K562 (cell line): Measurements from ENCODE around the gene ATRNL1. TPM values are rescaled to one million over a fixed set of nuclear protein-coding genes. Genes with fewer than 3 reads are reported as not detected.

ENCODE experiments used
- AFF1 ChIP-seq, 2 experiments: fragments of 450-650 bp; IDR thresholded peaks; 2 replicates each; pipeline ENCODE4 v1.6.1; 2018; ENCODE audit warnings: mild to moderate bottlenecking in 2 of 2, low read depth in 1 of 2; ENCODE audit not compliant: partially characterized antibody in 2 of 2
- BRD9 ChIP-seq: fragments of 450-650 bp; IDR thresholded peaks from 2 replicates; pipeline ENCODE4 v1.6.1; 2018; ENCODE audit warnings: low read depth; ENCODE audit not compliant: partially characterized antibody
- CAMTA2 ChIP-seq: fragments of 250-450 bp; sonication (Bioruptor Pico); conservative IDR thresholded peaks from 2 replicates; pipeline ENCODE4 v1.5.1; 2022
- CGGBP1 ChIP-seq: fragments of 250-450 bp; sonication (Bioruptor Pico); IDR thresholded peaks from 2 replicates; pipeline ENCODE4 v1.9.0; 2021; ENCODE audit warnings: mild to moderate bottlenecking
- FOXK2 ChIP-seq, 2 experiments: fragments of 450-650 bp; IDR thresholded peaks in 1 of 2; conservative IDR thresholded peaks in 1 of 2; 2 replicates each; pipeline ENCODE4 v1.6.1; 2016; ENCODE audit warnings: low read depth in 2 of 2, mild to moderate bottlenecking in 1 of 2
- KHSRP ChIP-seq: fragments of 450-650 bp; IDR thresholded peaks from 2 replicates; pipeline ENCODE4 v1.6.1; 2017
- KLF13 ChIP-seq: fragments of 450-650 bp; IDR thresholded peaks from 2 replicates; pipeline ENCODE4 v1.6.1; 2016; ENCODE audit warnings: missing genetic modification characterization, low read depth, mild to moderate bottlenecking, missing compliant biosample characterization, moderate library complexity, borderline replicate concordance
- NCOA2 ChIP-seq, 2 experiments: fragments of 450-650 bp; IDR thresholded peaks; 2 replicates each; pipeline ENCODE4 v1.6.1; 2018; ENCODE audit warnings: mild to moderate bottlenecking in 2 of 2, moderate library complexity in 1 of 2; ENCODE audit not compliant: partially characterized antibody in 2 of 2
- ZNF3 ChIP-seq: fragments of 250-450 bp; sonication (Bioruptor Pico); IDR thresholded peaks from 2 replicates; pipeline ENCODE4 v1.5.0; 2021; ENCODE audit warnings: mild to moderate bottlenecking, moderate library complexity
- ZNF609 ChIP-seq: sonication (generic); formaldehyde crosslinking; IDR thresholded peaks from 2 replicates; pipeline ENCODE4 v1.8.1; 2023; ENCODE audit warnings: missing genetic modification reagents, mild to moderate bottlenecking, borderline replicate concordance
- polyA plus RNA-seq, 8 experiments: library from polyadenylated mRNA; depleted of rRNA in 4 of 8; stranded (reverse) in 5 of 8; unstranded in 3 of 8; fragments of >200 nt; fragmentation: Nextera tagmentation in 2 of 8; fragmentation: Illumina TruSeq in 1 of 8; extraction: Ambion mirVana in 2 of 8; extraction: Trizol in 1 of 8; gene quantifications; 2 replicates each; pipeline versions ENCODE4 v1.2.1 to v1.2.3, GENCODE V29; 2011 to 2014; ENCODE audit warnings: inconsistent platforms in 1 of 8, missing spikeins in 1 of 8
- total RNA-seq, 7 experiments: library from RNA; depleted of rRNA in 6 of 7; stranded (reverse); fragments of >200 nt in 6 of 7; fragmentation: Illumina TruSeq in 2 of 7; extraction: Trizol in 2 of 7; gene quantifications; 2 replicates each; pipeline versions ENCODE4 v1.2.1 to v1.2.3, GENCODE V29; 2011 to 2021; ENCODE audit warnings: low replicate concordance in 1 of 7

Gene ATRNL1
- total and polyA plus RNA-seq, 9 of the 15 experiments (the other 6 are each of a cell fraction or from before 2014, with no cell fraction given) = 0.18 TPM; not detected in 8

GRCh38 chr10:115093776-115094408 is 727 bp downstream of the ATRNL1 start (continued):
- no peak for TF ChIP-seq ZNF609 (CRISPR knock-in tag)
- TF ChIP-seq CAMTA2 = no peak
- TF ChIP-seq NCOA2 (IDR thresholded peaks at IDR 0.05; ENCODE audit: partially characterized antibody in 2 of 2) = no peak
- TF ChIP-seq KLF13 (tag) = no peak
- no peak for TF ChIP-seq FOXK2 (conservative IDR thresholded peaks at IDR 0.05 in 1 of 2, IDR thresholded peaks at IDR 0.05 in 1 of 2; ENCODE audit: low read depth in 2 of 2)
- TF ChIP-seq CGGBP1 (CRISPR knock-in tag) = no peak
- TF ChIP-seq ZNF3 = no peak
- TF ChIP-seq KHSRP = no peak
- no peak for TF ChIP-seq BRD9
- TF ChIP-seq AFF1 (IDR thresholded peaks at IDR 0.05; ENCODE audit: low read depth in 1 of 2, partially characterized antibody in 2 of 2) = no peak
